Urothelium cell line (cell line): ENCODE measurements around the gene NOL6.

ENCODE experiments used
- DNase-seq: peaks from one replicate; pipeline ENCODE4 v3.0.0; 2011; ENCODE audit warnings: low spot score, mixed read lengths
- FAIRE-seq: peaks from 2 replicates; lab custom pipeline; 2011; peaks lifted over from hg19 to GRCh38; lab: Jason Lieb, UNC

The NOL6 gene

DNA sequence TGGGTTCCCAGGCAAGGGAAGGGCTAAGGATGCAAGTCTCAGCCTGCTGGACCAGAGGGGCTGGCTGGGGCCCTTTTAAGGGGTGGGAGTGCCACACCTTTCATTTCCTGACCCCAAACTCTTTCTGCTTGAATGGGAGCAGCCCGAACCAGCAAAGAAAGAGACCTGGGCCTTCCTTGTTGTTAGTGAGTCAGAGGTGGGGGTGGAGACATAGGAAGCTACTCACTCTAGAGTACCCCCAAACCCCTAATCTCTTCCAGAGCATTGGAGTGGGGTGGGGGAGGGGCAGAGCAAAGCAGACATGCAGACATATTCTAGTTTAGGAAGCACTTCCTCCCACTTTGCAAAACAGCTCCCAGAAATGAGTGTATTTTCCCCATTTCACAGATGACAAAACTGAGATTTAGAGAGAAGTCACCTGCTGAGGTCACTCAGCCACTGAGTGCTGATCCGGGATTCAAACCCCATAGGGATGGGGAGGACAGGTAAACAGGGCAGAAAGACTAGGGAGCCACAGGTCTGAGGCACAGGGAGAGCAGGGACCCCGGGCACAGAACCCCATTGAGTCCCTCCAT is 20.4 kb downstream of the NOL6 start:
- DNase-seq (no peak), FAIRE-seq (no peak)

DNA sequence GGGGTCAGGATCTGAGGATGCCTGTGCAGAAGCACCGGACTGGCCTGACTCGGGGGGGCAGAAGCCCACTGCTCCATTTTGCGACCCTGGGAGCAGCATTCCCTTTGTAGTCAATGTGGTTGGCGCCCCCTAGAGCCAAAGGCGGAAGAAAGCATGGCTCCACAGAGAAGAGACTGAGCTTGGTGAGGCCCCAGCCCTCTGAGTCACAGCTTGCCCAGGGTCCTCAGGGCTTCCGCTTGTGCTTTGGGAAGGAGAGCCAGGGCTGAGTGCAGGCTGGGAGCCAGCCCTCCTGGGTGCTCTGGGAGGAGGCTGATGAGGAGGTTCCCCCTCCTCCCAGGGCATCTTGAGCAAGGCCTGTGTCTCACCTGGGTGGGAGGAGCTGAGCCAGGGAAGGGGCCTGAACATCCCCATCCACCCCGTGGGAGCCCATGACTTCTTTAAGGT is 20.9 kb downstream of the NOL6 start:
- FAIRE-seq = no peak

DNA sequence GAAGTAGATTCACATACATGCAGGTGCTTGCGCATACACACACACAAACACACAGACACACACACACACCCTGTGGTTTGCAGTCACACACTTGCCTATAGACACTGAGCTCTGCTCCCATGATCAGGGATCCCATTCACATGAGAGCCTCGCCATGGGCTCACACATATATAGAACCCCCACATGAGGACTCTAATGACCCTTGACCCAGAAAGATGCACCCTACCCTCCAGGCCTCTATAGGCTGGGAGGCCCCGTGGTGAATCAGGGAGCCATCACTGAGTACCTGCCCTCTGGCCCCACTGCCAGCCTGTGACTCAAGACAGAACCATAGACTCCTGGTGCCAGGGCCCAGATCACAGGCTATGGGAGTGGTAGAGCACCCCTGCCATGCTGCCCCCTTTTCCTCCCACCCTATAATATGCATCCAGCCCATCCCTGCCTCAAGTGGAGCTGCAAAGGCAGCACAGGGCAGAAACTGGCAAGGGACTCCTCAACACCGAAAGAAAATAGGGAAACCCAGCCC is 23.0 kb downstream of the NOL6 start:
- no peak for FAIRE-seq
- DNase-seq = no peak

More for the DNA sequence above, 20.9 kb downstream of the NOL6 start:
- DNase-seq = peak; percentile 87

DNA sequence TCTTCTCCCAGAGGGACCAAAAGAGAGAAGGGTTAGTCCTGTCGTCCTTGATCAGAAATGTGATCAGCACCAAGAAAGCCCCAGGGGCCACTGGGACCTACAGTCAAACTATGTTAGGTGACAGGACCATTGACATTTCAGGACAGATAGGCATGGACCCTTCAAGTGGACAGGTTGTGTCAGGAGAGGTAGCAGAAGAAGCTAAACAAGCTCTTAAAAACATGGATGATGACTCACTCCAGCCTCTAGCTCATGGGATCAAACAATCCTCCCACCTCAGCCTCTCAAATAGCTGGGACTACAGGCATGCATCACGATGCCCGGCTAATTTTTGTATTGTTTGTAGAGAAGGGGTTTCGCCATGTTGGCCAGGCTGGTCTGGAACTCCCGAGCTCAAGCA is 24.0 kb downstream of the NOL6 start:
- DNase-seq (no peak), FAIRE-seq (no peak)

DNA sequence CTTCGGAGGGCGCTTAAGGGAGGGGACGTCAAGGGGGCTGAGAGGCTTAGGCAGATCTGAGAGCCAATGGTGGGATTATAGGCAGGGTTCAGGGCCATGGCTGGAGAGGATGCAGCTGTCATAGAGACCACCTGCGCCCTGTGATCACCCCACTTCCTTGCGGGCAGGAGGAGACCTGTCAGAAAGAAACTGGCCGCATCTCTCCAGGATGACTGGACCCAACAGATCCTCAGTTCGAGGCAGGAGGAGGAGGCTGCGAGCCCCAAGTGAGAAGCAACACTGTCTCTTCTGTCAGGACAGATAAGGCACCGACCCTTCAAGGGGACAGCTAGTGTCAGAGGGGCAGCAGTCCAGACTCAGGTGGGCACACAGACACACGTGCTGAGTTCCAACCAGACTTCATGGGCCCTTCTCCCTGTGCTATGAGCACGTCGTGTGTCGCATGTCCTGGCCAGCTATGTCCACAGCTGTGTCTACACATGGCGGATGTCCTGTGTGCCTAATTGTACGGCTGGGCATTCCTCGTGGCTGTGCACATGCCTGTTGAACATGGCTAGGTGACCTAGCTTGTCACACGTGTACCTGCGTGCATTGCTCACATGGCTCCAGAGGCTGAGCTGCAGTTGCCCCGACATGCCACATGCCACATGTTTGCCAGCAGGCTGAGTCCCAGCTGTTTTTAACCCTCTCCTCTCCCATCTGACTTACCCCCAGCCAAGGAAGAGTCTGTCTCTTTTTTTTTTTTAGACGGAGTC is 25.7 kb downstream of the NOL6 start:
- peak; percentile 88 for FAIRE-seq
- DNase-seq = no peak

DNA sequence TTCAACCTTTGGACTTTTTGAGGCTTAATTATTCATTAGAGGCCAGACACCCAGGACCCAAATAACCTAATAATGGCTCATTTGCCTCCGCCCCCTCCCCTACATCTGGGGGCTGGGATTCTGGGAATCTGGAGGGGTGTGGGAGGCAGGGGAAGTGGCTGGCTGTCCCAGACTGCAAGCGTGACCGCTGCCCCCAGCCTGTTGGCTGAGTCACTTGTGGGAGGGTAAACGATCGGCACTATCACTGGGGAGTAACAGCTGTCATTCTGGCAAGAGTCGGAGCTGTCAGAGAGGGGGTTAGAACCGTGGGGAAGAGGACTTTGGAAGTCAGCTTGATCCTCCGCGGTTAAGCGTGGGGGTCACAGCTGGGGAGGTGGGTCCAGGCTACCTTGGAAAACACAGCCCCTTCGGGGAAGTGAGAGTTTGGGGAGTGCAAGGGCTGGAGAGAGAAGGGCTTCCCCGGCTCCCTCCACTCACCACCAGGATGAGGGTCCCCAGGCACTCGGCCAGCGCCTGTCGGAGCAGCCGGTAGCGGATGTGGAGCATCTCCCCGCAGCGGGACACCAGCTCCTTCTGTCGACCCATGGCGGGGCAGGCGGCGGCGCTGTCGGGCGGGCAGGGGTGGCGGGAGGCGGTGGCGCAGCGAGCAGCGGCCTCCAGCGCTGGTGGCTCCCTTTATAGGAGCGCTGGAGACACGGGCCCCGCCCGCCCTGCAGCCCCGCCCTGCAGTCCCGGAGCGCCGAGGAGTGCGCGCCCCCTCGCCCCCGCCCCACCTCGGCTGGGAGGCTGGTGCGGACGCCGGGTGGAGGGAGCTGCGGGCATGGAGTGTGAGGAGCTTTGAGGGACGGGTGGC is 26.6 kb downstream of the NOL6 start, which contains the start of gene AQP3:
AQP3 (minus strand) TSS at position 648 of the 853 bp plus-strand sequence; CDS start at position 585, 63 bp downstream.
- peak; percentile 81 for DNase-seq
- FAIRE-seq = peak; percentile 92

DNA sequence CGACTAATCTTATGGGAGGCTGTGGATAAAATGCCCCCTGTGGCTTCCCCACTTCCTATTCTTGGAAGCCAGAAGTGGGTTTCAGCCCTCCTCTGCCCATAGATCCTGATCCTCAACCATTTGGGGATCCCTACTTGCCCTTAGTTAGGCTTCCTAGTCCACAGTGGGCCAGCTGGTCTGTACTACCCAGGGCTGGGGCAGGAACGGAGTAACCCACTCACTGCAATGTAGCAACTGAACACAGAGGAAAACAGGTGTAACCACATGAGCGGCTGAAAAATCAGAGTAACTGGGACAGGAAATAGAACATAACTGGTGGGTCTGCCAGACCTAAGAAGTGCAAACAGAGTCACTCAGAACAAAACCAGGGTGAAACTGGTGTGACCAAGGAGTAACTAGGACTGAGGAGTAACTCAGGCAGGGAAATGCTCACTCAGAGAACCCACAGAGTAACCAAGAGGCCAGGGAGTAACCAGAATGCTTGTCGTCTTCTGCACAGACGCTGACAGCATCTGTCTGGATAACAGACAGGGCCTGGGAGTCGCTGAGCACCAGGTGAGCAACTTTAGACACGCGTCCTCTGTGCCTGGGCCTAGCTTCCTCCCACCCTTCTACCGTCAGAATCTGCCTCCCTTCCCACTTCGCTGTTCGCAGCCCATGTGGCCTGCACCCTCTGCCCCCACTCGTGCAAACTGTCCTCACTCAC is 27.3 kb downstream of the NOL6 start:
- no peak for DNase-seq

DNA sequence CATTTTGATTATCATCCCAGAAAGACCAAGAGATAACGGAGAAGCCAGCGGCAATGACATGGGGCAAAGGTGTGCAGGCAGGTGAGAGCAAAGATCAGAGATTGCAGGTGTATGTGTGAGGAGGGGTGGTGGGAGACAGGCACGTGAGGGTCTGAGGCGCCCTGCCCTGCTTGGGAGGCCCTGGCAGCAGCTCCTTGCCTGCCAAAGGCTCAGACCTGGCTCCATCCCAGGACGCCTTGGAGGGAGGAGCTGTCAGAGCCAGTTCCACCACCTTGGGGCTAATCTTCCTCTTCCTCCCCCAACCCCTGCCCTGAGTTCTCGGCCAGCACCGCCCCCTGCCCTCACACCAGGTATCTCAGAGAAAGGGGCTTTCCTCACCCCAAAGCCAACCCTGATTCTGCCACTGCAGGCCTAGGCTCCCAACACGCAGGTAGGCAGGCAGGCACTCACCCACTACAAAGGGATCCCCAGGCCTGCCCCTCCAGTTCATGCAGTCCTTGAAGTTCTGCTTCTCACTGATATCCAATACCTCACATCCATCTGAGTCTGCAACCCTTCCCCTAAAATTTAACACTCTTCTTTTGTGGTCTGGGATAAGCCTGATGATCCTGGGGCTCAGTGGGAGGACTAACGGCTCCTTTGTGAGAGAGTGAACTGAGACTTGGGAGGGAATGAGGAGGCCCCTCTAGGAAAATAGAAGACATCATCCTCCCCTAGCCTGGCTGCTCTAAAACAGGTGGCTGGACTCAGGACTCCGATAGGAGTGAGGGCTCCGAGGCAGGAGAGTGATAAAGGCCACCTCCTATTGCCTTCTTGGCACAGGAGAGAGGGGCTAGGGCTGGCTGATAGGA is 28.1 kb downstream of the NOL6 start:
- no peak for FAIRE-seq
- DNase-seq = no peak

More for the DNA sequence above, 27.3 kb downstream of the NOL6 start:
- FAIRE-seq = no peak

DNA sequence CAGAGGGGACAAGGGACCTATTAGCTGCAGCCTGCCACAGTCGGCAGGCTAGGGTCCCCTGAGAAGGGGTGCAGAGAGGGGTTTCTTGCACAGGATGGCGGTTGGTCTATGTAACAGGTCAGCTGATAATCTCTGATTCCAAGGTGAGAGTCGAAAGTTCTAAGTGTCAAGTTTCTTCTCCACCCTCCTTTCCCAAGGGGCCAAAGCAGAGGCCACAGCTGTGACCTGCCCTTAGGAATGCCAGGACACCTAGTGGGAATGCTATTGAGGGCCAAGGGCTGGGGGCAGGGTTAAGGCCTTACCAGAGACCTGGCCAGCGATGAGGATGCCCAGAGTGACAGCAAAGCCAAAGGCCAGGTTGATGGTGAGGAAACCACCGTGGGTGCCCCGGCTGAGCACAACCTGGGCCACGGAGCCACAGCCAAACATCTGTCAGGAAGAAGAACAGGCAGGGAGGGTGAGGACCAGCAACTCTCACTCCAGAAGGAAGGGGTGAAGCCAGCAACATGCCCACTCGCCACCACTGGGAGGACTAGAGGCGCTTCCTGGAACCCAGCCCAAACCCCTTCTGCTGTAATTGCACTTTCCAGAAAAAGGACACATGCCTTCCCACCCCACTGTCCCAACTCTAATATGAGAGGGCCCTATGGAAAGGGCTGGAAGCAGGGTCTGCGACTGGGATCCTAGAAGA is 30.1 kb downstream of the NOL6 start:
- DNase-seq = no peak
- FAIRE-seq = peak; percentile 66

DNA sequence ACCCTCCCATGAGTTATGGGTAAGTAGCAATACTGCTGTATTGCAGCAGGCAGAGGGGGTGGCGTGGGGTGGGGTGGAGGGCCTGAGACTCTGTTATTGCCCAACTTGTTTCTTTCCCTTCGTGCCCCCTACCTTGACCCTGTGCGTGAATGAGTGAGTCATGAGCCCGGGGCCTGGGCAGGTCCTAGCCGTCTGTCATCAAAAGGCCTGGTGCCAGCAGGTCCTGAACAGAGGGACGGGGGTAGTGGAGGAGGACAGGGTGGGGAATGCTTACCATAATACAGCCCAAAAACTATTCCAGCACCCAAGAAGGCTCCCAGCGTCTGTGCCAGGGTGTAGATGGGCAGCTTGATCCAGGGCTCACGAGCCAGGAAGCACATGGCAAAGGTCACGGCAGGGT is 30.7 kb downstream of the NOL6 start:
- no peak for FAIRE-seq
- DNase-seq = no peak

DNA sequence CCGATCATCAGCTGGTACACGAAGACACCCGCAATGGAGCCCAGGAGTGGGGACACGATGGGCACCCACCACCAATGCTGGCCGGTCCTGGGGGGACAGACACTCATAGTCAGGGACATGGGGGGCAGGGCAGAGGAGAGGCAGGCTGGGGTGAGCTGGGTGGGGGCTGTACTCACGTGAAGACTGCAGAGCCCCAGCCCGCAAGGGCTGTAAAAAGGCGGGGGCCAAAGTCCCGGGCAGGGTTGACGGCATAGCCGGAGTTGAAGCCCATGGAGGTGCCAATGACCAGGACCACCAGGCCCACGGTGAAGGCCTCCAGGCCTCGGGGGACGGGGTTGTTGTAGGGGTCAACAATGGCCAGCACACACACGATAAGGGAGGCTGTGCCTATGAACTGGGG is 31.6 kb downstream of the NOL6 start:
- DNase-seq = no peak

DNA sequence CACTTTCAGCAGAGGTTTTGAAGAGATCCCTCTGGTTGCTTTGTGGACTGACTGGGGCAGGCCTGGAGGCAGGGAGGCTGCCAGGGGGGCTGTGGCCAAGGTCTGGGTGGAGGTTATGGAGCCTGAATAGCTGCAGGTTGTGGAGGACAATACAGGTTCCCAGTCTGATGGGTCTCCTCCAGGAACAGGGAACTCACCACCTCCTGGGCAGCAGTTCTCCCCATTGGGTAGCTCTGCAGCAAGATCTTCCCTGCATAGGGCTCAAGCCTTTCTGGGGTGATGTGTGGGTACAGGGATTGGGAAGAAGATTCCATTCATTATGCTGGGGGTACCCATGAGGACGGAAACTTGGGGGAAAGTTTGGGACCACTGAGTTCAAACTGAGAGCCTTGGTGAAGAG is 33.1 kb downstream of the NOL6 start:
- FAIRE-seq (no peak), DNase-seq (no peak)

More for the DNA sequence above, 31.6 kb downstream of the NOL6 start:
- no peak for FAIRE-seq

DNA sequence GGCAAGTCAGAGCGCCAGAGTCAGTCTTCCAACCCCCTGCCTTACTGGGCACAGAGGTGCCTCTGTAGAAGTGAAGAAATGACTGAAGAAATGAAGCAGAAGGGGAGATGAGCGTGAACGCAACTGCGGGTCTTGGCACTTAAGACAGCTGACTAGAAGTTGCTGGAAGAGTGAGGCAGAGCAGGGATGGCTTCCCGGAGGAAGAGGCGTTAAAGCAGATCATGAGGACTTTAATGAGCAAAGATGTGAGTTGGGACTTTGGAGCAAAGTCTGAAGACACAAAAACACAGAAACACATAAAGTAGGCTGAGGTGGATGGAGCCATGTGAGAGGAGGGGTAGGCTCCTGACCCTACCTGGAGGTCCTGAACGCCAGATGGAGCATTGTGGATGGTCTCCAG is 33.5 kb downstream of the NOL6 start:
- FAIRE-seq (peak; percentile 62), DNase-seq (no peak)

DNA sequence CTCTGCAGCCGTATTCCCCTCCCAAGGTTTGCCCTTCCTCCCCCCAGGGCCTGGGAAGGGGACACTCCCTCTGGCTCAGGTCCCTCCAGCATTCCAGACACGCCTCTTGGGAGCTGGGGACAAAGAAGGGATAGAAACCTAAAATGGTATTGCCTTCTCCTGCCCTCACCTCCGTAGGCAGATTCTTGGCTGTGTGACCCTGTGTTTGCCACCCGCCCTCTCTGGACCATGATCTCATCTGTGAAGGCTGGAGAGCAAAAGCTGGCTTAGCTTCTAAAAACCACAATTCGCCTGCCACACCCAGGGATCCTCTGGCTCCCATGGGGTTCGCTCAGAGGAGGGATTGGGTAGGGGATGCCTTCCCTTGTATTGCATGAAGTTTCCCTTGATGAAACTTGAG is 34.0 kb downstream of the NOL6 start:
- DNase-seq (peak; percentile 40), FAIRE-seq (peak; percentile 37)

DNA sequence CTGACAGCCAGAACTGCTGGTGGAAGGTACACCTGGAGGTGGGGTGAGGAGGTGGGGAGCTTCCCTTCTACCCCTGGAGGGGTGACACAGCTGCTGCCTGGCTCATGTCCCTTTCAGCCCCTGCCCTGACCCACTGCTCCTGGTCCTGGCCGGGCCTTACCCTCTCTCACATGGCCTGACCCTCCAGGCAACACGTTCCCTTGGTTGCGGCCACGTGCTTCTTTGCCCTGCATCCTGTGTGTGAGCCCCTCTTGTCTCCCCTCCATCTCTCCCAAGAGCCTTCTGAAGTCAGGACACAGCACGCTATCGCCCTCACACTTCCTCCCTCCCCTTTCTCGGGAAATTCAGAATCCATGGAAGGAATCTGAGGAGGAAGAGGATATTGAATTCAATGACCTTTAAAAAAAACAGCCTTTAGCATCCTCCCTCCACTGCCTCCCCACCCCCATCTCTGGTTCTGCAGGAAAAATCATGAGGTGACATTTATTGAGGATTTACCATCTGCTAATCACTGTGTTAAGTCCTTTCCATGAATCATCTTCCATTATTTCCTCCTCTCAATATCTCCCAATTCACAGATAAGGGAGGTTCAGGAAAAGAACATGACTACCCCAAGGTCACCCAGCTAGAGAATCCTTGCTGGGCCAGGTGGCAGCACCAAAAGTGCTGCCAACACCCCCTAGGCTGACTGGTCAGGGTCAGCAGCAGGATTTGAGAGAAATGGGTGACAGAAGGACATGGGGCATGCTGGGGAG is 34.6 kb downstream of the NOL6 start:
- DNase-seq (no peak), FAIRE-seq (no peak)

DNA sequence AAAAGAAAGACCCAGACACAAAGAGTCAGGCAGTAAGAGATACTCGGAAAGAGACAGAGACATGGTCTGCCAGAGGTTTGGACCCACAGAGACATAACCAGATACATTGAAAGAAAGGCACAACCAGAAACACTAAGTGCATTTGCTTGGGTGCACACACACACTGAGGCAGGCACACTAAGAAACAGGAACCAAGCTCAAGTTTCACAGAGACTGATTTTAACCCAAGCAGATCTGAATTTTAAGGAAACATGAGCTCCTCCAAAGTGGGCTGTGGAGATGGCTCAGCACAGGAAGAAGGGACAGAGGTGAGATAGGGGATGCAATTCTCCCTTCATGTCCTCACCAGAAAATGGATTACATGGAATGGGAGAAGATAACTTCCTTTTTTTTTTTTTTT is 35.8 kb downstream of the NOL6 start:
- no peak for DNase-seq
- no peak for FAIRE-seq

DNA sequence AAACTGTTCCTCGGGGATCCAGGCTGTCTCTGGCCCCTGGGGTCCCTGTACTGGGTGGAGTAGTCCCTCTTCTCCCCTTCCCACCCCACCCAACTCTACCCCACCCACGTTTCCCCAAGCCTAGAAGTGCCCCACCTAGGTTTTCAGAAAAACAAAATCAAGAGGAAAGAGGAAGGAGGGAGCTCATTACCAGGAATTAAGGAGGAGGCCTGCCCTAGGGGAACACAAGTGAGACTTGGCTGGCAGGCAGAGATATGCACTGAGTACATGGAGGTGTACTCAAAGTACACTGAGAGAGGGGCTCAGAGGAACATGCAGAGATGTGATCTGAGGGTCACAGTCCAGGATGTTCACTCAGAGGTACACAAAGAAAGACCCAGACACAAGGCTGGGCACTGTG is 36.5 kb downstream of the NOL6 start:
- FAIRE-seq (no peak), DNase-seq (no peak)

DNA sequence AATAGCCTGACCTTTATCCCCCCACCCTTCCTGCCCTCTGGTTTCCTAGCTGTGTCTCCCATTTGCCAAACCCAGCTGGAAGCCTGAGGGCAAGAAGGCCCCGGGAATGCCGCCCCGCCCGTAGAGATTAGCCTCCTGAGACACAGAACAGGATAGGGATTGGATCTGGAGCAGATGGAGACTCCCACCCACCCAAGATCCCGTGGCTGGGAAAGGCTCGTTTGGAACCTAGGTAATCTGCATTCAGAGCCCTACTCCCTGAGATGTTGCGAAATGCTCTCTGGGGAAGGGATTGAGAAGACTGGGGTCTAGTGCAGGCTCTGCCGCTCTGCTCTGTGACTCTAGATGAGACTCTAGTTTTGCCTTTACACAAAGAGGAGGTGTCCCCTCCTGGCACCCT is 37.3 kb downstream of the NOL6 start:
- DNase-seq (no peak), FAIRE-seq (no peak)
